NCI-H510A (cell line): ENCODE data around the gene PPAT.

Source experiments
- DNase-seq: peaks from one replicate; lab custom pipeline; 2025; lab: John Stamatoyannopoulos, UW

The PPAT gene

DNA sequence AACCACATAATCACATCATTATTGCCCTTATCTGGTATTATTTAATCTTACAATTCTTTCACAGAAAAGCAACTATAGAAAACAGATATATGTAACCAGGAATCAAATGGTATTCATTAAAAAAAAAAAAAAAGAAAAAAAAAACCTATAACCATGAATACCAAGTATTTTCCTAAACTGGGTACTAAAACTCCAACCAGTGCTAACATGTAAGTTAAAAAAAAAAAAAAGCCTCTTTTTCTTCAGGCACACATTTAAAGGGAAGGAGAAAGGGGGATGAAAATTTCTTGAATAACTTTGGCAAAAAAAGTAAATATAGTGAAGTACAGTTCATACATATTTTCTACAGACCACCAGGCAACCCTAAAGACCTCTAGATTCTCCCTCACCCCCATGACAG, 2.1 kb downstream of the PPAT start:
- no peak for DNase-seq

DNA sequence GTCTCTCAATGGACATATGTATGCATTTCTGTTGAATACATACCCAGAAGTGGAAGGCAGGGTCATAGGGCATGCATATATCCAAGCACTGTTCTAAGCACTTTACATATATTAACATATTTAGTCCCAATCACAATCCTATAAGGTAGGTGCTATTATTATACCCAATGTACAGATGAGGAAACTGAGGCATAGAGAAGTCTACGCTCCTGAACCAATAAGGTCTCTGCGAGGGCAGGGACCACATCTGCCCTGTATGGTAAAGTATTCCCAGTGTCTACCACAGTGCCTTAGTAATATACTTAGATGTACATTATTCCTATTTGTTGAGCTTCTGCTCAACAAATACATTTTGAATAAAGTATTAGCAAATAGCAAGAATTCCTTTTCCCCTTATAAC, 5.2 kb downstream of the PPAT start:
- DNase-seq: no peak

DNA sequence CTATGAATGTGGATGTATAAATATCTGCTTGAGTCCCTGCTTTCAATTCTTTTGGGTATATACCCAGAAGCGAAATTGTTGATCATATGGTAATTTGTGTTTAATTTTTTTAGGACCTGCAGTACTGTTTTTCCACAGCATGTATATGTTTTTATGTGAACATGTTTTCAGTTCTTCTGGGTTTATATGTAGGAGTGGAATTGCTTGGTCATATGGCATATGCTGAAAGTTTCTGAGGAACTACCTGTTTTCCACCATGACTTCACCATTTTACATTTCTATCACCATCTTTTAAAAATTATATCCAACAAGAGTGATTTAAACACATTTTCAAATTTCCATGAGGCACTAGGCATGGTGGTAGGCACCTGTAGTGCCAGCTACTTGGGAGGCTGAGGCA, 8.2 kb downstream of the PPAT start:
- no peak for DNase-seq

DNA sequence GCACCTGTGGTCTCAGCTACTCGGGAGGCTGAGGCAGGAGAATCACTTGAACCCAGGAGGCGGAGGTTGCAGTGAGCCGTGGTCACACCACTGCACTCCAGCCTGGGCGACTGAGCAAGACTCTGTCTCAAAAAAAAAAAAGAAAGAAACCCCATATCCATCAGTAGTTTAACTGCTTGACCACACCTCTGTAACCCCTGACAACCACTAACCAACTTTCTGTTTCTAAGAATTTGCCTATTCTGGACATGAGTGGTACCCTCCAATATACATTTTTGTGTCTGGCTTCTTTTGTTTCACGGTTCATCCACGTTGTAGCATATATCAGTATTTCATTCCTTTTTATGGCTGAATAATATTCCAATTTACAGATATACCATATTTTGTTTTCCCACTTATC, 9.1 kb downstream of the PPAT start:
- DNase-seq: no peak

DNA sequence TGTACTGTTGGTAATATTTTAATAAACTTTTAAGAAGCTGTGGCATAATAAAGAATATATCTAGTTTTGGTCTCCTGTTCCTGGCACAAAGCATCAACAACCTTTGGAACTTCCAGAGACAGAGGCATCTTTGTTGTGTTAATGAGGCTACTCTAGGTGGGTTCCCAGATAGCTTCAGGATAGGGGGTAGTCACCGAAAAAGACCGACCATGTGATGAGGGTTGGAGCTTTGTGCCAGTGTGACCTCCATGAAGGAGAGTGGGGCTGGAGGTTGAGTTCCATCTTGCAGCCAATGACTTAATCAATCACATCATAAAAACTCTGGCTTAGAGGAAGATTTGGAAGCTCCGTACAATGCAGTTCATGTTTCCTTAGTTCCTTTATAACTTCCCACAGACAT, 9.9 kb downstream of the PPAT start:
- DNase-seq: no peak

DNA sequence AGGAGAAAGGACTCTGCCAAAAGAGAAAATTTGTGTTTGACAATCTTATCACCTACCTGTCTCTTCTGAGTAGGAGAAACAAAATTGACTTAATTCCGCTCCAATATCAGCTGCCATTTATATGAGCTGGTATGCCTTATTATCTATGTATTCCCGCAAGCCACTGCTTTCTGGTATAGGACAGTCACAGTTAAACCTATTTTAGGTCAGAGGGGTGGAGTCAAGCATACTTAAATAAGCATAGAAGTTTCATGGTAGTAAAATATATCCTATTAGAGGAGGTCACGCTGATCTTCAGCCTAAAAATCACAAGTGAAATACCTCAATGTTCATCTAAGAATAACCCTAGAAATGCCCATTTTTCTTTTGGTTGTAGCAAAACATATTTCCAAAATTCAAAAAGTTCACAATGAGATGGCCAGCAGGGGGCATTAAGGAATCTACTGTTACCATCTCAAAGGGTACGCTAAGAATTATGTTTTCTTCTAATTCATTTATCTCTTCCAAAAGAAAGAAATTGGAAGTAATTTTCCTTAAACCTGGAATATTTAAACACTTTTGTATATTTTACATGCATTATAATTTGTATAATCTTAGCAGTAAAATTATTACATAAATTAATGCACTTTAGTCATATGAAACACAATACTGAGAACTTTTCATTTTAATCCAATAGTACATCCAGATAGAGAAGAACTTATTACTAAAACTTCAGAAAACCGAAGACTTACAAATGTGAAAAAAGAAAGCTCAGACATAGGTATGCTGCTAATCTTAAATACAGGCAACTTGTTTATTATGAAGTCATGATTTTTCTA, 10.5 kb downstream of the PPAT start:
- DNase-seq: no peak

DNA sequence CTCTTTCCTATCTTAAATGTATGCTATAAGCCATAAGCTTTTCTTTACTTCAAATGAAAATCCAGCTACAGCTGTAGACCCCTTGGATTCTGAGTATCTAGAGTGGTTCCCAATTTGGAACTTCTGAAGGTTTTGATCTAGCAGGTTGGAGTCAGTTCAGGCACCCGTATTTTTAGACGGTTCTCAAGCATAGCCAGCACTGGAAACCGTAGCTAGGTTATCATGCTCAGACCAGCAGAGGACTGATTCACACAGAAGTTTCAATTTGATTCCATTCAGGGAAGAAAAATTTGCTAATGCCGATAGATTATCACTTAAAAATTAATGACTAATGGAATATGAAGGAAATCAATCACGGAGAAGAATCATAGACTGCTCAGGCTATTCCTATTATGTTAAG, 11.2 kb downstream of the PPAT start:
- no peak for DNase-seq

DNA sequence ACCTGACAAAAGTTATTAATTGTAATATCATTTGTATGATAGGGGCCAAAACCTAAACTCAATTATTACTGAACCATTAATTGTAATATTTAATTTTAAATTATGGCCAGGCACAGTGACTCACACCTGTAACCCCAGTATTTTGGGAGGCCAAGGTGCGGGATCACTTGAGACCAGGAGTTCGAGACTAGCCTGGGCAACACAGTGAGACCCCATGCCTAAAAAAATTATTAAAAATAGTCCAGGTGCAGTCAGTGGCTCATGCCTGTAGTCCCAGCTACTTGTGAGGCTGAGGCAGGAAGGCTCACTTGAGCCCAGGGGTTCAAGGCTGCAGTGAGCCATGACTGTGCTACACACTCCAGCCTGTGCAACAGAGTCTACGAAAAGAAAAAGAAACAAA, 18.0 kb downstream of the PPAT start:
- DNase-seq: no peak

DNA sequence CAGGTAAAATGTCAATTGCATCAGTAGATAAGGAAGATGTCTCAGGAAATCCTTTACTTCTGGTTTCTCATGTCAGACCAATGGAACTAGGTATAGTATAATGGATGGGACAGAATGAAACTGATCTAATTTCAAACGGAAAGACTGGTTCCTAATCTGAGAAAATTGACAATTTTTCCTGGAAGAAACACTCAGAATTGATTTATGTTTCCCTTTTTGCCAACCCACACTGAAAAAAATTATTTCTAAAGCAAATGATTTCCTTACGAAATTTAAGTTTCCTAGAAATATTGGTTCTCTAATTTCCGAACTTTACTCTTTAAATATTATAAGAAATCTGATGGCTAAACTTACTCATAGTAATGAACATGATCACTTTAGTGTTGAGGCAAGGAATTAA, 19.1 kb downstream of the PPAT start:
- DNase-seq: no peak

DNA sequence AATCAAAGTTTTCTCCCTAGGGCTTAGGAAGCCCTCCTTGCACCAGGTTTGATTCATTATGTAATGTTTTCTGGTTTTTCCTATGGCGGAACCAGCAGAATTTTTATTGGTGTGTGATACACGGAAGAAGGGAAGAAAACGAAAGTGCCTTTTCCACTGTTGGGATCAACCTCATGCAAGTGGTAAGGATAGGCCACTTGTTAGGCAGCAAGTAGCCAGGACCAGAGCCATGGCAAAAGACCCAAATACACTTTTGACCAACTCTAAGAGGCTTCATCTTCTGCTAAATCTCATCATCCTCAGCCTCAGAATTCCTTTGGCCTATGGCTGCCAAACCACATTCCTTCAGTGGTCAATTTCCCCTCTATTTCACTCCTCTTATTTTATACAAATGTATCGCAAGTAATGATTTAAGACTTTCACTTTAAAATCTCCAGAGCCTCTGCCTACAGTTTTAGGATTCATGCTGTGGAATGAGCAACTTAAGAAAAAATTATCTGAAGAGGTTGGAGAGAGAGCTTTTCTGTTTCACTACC, 21.2 kb downstream of the PPAT start:
- no peak for DNase-seq

DNA sequence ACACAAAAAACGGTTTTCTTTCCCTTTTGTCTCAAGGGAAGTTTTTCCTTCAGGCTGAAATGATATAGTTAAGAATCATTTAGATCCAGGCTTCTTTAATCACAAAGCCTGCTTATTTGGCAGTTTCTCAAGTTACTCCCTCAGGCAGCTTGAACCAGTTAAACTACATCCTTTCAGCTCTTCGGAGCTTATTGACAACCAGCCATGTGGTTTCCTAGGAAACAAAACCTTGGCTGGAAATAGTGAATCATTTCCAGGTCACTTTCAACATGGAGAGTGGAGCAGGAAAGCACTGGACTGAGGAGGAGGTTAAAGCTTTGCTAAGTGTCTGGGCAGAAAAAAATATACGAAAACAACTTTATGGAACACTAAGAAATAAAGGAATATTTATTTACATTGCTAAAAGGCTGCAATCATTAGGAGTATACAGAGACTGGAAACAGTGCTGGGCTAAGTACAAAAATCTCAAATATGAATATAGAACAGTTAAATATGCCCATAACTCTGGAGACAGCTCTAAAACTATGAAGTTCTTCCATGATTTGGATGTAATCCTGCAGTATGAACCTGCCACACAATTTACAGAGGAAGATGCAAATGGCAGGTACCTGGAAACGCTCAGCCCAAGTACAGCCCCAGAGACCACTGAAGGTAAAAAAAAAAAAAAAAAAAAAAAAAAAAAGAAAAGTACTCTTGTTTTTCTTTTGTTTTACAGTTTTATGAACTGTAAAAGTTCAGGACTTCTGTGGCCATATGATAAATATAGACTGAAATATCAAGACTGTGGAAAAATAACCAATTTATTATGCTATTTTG, 25.0 kb downstream of the PPAT start:
- DNase-seq: peak; percentile 55

DNA sequence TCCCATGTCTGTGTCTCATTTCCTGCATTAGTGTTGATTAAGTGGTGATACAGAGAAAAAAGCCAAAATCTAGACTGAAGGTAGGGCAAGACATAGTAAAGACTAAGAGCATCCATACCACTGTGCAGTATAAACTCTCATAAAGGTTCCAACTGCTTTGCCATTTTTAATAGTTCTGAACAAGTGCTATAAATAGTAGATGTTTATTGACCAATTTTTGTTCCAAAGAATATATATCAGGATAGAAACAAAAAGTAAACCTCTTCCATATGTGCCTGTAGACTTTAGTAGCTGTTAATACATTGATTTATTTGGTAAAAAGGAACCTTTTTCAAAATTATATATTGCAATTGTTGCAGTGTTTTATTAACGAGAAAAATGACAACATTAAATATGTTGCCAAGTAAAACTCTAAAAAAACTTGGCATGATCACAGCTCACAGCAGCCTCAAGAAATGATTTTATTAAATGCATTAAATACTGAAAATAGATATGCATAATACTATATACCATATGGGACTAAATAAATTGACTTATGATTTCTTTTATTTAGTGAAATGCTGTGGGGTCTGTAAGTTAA, 25.8 kb downstream of the PPAT start:
- DNase-seq: no peak

DNA sequence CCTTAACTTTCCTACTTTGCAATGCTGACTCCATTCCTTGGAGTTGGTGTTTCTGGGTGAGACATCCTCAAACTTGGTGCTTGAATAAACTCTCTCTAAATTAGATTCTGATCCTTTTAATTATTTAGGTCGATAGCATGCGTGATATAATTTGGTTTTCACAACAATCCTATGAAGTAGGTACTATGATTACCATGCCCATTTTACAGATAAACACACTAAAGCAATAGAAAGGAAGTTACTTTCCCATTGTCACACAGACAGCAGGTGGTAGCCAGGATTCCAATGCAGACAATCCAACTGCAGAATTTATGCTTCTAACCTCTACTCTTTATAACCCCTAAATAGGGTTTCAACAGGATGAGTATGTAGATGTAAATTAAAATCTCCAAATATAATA, 26.4 kb downstream of the PPAT start:
- DNase-seq: no peak

DNA sequence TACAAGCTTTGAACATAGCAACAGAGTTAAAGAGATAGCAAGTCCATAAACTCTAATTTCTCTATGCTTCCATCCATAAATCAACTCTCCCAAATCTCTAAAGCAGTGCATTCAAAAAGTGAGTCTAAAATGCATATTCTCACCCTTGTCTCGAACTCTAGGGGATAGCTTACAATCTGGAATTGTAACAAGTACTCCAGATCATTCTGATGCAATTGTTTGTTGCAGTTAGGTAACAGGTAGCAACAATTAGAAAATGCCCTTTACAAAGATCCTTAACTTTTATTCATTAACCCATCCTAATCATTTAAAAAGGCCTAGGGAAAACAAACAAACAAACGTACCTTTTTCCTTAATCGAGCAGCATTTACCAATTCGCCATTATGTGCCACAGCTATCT, 29.3 kb downstream of the PPAT start:
- DNase-seq: no peak

DNA sequence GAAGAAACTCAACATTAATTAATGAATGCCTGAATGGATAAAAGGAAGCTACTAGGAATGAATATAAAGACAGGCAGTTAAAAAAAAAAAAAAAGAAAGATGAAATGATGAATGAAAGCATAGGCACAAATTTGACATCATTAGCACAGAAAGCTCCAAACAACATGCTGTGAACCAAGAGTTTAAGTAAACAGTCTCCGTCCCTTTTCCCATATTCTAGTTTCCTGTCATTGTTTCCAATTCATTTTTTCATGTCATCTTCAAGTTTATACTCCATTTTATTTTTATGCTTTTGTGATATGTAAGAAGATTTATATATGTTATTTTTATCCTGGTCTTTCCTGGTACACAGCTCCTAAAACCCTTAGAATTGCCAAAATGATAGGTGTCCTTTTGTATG, 30.4 kb downstream of the PPAT start:
- DNase-seq: no peak

DNA sequence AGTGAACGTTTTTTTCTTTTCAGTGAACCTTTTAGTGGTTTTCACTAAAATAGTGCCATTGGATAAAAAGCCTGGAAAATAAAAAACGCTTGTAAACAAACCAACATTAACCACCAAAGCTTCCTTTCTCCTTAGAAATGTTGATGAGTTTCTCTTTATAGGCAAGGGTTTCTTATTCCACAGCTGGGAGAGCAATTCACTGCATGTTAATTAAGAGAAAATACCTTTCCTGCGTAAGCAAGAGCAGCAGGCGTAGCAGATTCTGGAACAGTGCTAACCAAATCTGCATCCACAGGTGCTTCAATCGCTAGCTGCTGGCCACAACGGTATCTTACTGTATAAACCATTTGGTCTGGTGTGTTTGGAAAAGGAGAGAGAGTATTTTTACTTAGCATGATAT, 34.9 kb downstream of the PPAT start:
- no peak for DNase-seq

DNA sequence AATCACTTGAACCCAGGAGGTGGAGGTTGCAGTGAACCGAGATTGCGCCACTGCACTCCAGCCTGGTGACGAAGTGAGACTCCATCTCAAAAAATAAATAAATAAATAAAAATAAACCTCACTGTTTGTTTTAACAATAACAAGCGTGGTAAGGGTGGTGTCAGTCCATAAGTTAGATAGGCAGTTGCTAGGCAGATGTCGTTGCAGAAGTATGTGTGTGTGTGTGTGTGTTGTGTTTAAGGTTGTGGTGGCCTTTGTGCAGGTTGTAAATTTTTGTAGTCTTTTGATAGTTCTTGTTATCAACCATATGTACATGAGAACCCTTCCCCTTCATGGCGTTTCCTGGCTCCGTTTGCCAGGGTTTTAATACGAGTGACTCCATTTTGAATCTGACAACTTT, 44.1 kb downstream of the PPAT start:
- no peak for DNase-seq

DNA sequence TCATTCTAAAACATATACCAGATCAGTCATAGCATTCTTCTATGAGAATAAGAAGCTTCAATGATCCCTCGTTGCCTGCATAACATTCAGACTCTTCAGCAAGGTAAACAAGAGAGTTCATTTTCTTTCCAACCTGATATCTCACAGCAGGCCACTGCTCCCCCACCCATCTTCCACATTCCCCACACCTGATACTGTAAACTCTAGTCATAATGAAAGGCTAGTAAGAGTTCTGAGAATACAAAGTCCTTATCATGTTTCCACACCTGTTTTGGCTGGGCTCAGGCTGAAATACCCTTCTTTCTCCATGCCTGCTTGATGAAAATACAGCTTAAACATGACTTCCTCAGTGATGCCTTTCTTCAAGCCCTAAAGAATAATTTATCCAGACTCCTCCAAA, 45.9 kb downstream of the PPAT start:
- no peak for DNase-seq

DNA sequence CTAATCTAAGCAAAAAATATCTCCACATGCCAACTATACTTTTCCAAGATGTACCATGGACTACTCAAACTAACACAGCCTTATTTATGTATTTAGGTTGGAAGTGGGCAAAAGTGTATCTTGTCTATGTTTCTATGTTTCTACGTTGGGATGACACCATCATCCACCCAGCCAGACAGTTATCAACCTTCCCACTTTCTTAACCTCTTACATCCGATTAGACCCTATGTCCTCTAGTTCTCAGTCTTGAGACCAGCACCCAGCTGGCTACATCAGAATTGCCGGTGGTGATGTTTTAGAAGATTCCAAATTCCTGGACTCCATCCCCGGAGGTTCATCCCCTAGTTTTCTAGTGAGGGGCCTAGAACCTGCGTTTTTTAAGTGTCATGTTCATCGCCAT, 47.1 kb downstream of the PPAT start:
- DNase-seq: no peak

DNA sequence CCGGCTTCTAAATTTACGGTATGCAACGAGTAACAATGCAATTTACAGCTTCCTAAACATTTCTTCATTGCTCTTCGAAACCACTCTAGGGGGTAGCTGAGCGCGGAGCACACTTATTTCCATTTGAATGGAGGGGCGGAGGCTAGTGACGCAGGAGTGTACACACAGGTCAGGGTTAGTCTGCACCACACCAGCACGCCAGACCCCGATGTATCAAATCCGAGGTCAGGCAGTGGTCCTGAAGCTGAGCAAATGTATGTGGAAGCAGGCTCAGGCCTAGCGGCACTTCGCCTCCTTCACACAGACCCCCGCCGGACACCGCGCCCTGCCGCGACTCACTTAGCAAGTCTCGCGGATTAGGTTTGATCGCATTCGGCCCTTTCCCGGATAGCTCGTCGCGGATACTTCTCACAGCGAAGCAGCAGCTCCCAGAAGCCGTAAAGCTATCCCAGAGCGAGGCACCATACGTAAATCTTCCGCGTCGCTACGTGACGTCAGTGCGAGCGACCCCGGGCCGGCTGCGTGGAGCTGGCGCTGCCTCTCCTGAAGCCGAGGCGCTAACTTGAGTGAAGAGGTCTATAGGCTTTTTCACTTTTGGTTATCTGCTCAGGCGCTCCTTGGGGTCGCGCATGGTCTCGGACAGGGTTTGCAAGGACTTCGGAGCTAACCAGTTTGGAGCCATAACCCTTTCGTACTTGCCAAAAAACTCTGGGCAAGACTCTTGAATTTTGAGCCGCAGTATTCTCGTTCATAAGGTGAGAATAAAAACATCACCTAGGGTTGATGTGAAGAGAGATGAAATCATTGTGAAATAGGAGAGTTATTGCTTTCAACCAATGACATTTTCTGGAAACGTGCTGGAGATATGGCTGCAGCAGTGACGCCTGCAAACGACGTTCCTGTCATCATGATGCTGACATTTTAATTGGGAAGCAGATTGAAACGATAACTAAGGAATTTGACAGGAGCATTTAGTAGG, 48.1 kb downstream of the PPAT start, which contains the start of gene AASDH:
AASDH (minus strand) TSS at position 469 of the 979 bp plus-strand sequence. CDS start 3,192 bp downstream, outside the sequence.
- DNase-seq: peak; percentile 93

DNA sequence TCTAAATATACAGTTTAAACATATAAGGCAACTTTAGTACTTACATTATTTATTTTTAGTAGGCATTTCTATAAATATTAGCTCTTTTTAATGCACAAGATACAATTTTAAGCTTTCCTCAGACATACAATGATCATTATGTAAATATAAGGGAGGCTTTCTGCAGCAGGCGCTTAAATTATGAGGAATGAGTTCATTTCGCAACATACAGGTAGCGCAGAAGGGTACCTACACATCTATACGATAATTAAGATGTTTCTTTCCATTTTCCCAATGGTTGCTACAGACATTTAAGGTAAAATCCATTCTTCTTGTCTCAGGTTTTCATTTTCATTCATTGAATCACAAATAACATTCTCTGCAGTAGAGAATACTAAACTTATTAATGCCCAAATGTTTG, 49.3 kb downstream of the PPAT start:
- no peak for DNase-seq

DNA sequence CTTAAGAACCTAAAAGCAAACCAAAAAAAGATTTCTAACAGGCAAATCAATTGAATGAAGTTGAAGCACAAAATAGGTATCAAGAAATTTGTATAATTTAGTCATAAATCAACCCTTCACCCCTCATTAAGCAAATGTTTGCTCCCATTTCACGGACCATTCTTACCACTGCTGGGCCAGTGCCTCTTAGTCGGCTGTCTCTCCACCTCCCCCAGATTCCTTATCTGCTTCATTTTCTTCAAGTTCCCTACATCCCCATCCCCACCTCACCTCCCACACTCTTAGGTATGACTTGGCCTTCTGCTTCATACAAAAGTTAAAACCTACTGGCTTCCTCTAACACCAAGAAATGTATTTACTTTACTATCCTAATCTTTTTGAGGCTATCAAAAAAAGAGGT, 60.0 kb downstream of the PPAT start:
- DNase-seq: no peak
